GM19372 (cell line): ENCODE results near the gene H6PD.

Experiments used
- ATAC-seq: cut with Tn5 transposase; IDR thresholded peaks from one replicate; pipeline ENCODE4 v1.9.1; 2021; ENCODE audit warnings: mild to moderate bottlenecking, low read depth, moderate library complexity; ENCODE audit not compliant: unreplicated experiment

Gene H6PD

DNA sequence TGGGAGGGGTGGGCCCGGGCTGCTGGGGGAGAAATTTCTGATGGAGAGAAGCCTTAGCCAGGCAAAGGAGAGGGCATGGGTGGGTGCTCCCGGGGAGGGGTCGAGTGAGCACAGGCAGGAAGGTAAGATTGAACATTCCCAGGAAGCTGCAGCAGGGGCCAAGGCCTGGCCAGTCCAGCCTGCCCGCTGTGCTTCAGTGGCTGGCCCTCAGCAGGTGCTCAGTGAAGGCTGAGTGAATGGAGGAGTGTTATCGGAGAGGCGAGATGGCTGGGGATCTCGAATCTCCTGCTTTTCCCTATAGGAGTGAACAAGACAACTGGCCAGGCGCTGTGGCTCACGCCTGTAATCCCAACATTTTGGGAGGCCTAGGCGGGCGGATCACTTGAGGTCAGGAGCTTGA is 79.0 kb downstream of the H6PD start:
- no peak for ATAC-seq

DNA sequence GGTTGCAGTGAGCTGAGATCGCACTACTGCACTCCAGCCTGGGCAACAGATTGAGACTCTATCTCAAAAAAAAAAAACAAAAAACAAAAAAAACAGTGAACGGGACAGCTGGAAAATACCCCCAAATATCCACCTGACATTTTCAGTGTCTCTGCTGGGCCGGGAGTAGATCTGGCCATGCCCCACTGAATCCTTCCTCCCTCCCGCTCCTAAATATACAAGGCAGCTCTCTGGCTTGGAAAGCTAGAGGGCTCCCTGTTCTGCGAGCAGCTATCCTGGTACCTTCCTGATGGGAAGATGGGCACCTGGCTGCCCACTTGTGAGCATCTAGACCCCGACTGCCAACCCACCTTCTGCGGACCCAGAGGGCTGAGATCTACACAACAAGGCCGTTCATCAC is 79.5 kb downstream of the H6PD start:
- ATAC-seq = no peak

DNA sequence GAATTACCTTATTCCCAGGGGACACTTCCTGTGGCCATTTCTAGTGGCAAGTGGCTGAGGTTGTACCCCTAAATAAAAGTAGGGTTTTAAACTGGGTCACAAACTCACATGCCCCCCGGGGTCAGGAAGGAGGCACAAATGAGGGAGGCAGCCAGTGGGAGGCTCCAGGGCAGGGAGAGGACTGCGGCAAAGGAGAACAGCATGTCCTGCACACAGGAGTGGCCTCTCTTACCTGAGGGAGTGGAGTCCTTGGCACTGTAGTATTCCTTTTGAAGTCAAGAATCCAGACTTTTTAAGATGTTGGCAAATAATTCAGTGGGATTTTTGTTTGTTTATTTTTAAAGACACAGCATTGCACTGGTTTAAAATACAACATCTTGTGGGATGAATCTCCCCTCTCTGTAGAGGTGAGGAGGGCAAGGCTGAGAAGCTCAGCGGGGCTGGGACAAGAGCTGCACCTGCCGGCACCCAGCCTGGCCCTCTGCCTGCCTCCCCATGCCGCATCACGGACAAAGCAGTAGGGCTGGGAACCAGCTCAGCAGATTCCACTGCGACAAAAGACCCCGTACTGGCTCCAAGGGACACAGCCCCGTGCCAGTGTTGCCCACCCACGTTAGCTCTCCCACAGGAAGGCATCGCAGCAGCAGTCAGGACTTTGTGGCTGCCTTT is 80.3 kb downstream of the H6PD start:
- no peak for ATAC-seq

DNA sequence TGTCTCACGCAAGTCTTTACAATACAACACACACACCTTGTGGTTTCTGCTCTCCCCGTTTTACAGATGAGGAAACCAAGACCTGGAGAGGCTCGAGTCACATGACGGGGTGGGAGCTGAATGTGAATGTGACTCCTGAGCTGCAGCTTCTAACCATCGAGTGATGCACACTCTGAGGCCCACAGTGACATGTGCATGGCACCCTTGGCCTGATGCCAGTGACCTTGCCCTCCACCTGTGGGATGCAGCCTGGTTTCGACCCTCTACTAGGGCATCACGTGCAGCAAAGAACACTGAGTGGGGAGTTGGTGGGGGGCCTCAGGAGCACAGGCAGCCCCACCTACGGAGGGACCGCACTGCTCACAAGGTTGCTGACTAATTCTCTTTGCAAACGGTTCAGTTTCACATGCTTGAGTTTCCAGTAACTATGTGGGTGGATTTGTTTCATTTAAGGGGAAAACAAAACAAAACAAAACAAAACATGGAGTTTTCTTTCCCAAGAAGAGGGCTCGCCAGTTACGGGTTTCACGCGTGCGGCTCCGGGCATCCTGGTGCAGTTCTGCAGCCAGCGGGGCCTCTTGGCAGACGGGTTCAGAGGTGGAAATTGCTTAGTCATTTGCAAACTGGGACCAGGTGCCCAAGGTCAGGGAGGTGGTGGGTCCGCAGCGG is 81.0 kb downstream of the H6PD start:
- ATAC-seq = no peak

DNA sequence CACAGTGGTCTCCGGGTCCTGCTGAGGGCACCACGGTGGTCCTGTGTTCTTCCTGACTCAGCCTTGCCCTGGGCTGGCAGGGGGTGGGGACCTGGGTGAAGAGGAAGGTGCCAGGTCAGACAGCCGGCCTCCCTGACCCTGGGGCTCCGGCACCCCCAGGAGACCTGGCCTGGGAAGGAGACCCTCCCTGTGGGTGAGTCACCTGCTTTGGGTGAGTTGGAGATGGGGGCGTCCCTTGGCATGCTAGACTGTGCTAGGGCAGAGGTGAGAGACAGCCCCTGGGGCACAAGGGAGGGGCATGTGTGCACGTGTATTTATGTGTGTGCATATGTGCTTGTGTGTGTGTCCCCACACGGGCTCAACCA is 81.5 kb downstream of the H6PD start:
- ATAC-seq = no peak

DNA sequence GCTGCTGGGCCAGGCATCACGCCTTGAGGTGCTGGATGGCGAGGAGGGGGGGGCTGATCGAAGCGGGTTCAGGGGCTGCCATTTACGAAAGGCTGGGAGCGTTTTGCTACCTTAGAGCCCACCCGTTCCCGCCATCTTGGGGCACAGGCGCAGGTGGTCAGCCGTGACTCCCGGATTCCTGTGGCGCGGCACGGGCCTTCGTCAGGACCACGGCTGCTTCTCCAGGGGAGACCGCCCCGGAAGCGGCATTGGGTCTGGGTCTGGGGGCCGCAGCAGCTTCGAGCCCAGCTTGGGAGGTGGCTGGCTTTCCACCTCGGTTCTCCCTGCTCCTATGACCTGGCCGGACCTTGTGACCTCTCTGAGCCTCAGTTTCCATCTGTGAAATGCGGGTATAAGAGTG is 81.9 kb downstream of the H6PD start:
- no peak for ATAC-seq

- ATAC-seq = no peak
Observed at GRCh38 chr1:9317072-9317471, 82.5 kb downstream of the H6PD start.

DNA sequence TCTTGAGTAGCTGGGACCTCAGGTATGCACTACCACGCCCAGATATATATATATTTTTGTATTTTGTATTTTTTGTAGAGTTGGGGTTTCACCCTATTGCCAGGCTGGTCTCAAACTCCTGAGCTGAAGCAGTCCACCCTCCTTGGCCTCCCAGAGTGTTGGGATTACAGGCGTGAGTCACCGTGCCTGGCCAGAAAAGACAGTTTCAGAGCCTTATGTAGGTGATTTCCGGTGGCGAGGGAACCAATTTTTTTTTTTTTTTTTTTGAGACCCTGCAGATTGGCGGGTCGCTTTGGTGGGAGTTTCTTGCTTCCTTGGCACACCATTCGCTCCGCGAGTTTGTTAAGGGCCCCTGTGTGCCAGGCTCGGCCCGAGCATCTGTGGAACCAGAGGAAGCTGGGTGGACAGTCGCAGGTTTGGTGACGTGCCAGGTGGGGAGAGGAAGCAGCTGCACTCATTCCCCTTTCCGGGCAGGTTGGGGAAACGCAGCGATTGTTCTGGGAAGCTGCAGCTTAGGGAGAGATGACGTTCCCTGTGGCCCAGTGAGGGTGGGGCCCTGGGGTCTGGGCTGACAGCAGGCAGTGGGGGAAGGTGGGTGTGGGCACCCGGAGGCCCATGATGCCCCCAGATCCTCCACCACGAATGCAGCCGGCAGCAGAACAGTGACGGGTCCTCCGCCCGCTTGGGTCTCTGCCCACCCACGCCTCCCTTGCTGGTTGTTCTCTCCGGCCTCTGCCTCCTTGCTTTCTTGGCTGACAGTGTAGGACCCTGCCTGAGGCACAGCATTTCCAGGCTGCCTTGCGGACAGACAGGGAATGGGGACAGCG is 83.2 kb downstream of the H6PD start:
- ATAC-seq = no peak

- no peak for ATAC-seq
Observed at GRCh38 chr1:9319208-9319788, 84.7 kb downstream of the H6PD start.

GRCh38 chr1:9319789-9320519 is 85.4 kb downstream of the H6PD start:
- ATAC-seq = no peak
